Endothelial cell of umbilical vein (primary cell): ENCODE measurements around the gene UBE2QL1. TPM values are rescaled to one million over a fixed set of nuclear protein-coding genes. Genes with fewer than 3 reads are reported as not detected.

Source experiments
- BruUV-seq: library from RNA; stranded (reverse); fragments of 400-500 nt; replicated peaks from 2 replicates; lab custom pipeline; 2021; lab: Mats Ljungman, UMichigan
- CTCF ChIA-PET: fragments of 300-600, 350-600 bp; sonication (Branson Sonifier 250); formaldehyde crosslinking; loops from one replicate; lab custom pipeline; 2021; ENCODE audit warnings: antibody characterized with exemption, inconsistent platforms; lab: Charles Lee
- POLR2A ChIA-PET: fragments of 300-600, 350-600 bp; sonication (Branson Sonifier 250); formaldehyde crosslinking; loops from one replicate; lab custom pipeline; 2021; ENCODE audit warnings: antibody characterized with exemption, inconsistent platforms; lab: Charles Lee
- DNase-seq: peaks from one replicate; pipeline ENCODE4 v3.0.0-alpha.2; 2011; ENCODE audit warnings: low read depth, low spot score
- FAIRE-seq: peaks from 2 replicates; lab custom pipeline; 2011; peaks lifted over from hg19 to GRCh38; lab: Jason Lieb, UNC
- H2AFZ ChIP-seq: 2 replicates; pipeline ENCODE4 v1.6.0; 2012; ENCODE audit warnings: low read depth, low read length, control low read depth, inconsistent platforms
- H3K27ac ChIP-seq: 2 replicates; pipeline ENCODE4 v1.5.1; 2011; ENCODE audit warnings: low read depth, mild to moderate bottlenecking, control low read depth, low read length, moderate library complexity; ENCODE audit not compliant: insufficient read depth
- H3K27me3 ChIP-seq, 2 experiments: 2 replicates each; pipeline versions ENCODE4 v1.6.0 to v1.6.1; 2011; ENCODE audit warnings: low read length in 2 of 2, mixed read lengths in 1 of 2; ENCODE audit not compliant: control insufficient read depth in 2 of 2, insufficient read depth in 2 of 2
- H3K36me3 ChIP-seq, 2 experiments: 2 replicates in 1 of 2; 3 replicates in 1 of 2; pipeline ENCODE4 v1.5.1; 2011; ENCODE audit warnings: low read length in 2 of 2, mild to moderate bottlenecking in 1 of 2, moderate library complexity in 1 of 2; ENCODE audit not compliant: control insufficient read depth in 2 of 2, insufficient read depth in 2 of 2; ENCODE audit errors: extremely low read depth in 1 of 2
- H3K4me1 ChIP-seq: 3 replicates; pipeline ENCODE4 v1.5.1; 2011; ENCODE audit warnings: mild to moderate bottlenecking, low read length; ENCODE audit not compliant: control insufficient read depth, insufficient read depth; ENCODE audit errors: extremely low read depth
- H3K4me2 ChIP-seq: 2 replicates; pipeline ENCODE4 v1.6.1; 2011; ENCODE audit warnings: low read length, control low read depth, mixed read lengths; ENCODE audit not compliant: insufficient read depth
- H3K4me3 ChIP-seq, 3 experiments: fragments of 200-600 bp in 1 of 3; sonication (generic), shearing (Covaris generic) in 1 of 3; replicated peaks in 1 of 3; 2 replicates each; pipeline ENCODE4 v1.5.1; 2011 to 2016; ENCODE audit warnings: control low read depth in 3 of 3, low read length in 3 of 3, mild to moderate bottlenecking in 2 of 3, inconsistent platforms in 1 of 3, low read depth in 1 of 3, moderate library complexity in 1 of 3; ENCODE audit not compliant: insufficient read depth in 1 of 3
- H3K79me2 ChIP-seq: 2 replicates; pipeline ENCODE4 v1.6.0; 2012; ENCODE audit warnings: low read length, inconsistent platforms; ENCODE audit not compliant: control insufficient read depth, insufficient read depth
- H3K9ac ChIP-seq: replicated peaks from 2 replicates; pipeline ENCODE3; 2011; ENCODE audit warnings: low read length, control low read depth; ENCODE audit not compliant: insufficient read depth; ENCODE audit errors: extremely low read depth
- H3K9me1 ChIP-seq: replicated peaks from 3 replicates; pipeline ENCODE4 v1.6.0; 2011; ENCODE audit warnings: mild to moderate bottlenecking, low read length; ENCODE audit not compliant: control insufficient read depth, insufficient read depth; ENCODE audit errors: extremely low read depth
- H3K9me3 ChIP-seq: replicated peaks from 2 replicates; pipeline ENCODE4 v1.5.1; 2012; ENCODE audit warnings: low read length, inconsistent platforms; ENCODE audit not compliant: control insufficient read depth, insufficient read depth
- H4K20me1 ChIP-seq: replicated peaks from 2 replicates; pipeline ENCODE3; 2011; ENCODE audit warnings: mild to moderate bottlenecking, low read length; ENCODE audit not compliant: control insufficient read depth, insufficient read depth; ENCODE audit errors: extremely low read depth
- CTCF ChIP-seq, 2 donors: IDR thresholded peaks; 1 replicate in 1 of 2; 2 replicates in 1 of 2; pipeline ENCODE4 v1.5.1; 2011; ENCODE audit warnings: low read length in 2 of 2, mild to moderate bottlenecking in 2 of 2, moderate library complexity in 2 of 2, control low read depth in 1 of 2, inconsistent platforms in 1 of 2, low read depth in 1 of 2; ENCODE audit not compliant: insufficient read depth in 1 of 2; ENCODE audit errors: extremely low read depth in 1 of 2
- EZH2 ChIP-seq: IDR thresholded peaks from 2 replicates; pipeline ENCODE4 v1.6.1; 2012; ENCODE audit warnings: borderline replicate concordance, low read depth, mild to moderate bottlenecking, moderate library complexity, low read length, inconsistent platforms; ENCODE audit not compliant: severe bottlenecking
- FOS ChIP-seq: IDR thresholded peaks from 2 replicates; pipeline ENCODE4 v1.6.1; 2011; ENCODE audit warnings: mild to moderate bottlenecking, low read length, moderate library complexity, borderline replicate concordance; ENCODE audit not compliant: insufficient read depth
- JUN ChIP-seq: IDR thresholded peaks from 2 replicates; pipeline ENCODE4 v1.6.1; 2011; ENCODE audit warnings: borderline replicate concordance, low read depth; ENCODE audit not compliant: insufficient read length, insufficient read depth
- MYC ChIP-seq: IDR thresholded peaks from one replicate; pipeline ENCODE4 v1.6.1; 2011; ENCODE audit warnings: mild to moderate bottlenecking, low read depth, low read length
- POLR2A ChIP-seq: IDR thresholded peaks from 2 replicates; pipeline ENCODE4 v1.6.1; 2012; ENCODE audit warnings: low read depth, mild to moderate bottlenecking, control low read depth, low read length
- POLR2AphosphoS5 ChIP-seq: IDR thresholded peaks from 2 replicates; pipeline ENCODE4 v1.6.1; 2012; ENCODE audit warnings: low read depth, mild to moderate bottlenecking, control low read depth, low read length, moderate library complexity; ENCODE audit not compliant: insufficient read depth
- dilution Hi-C: fragments of 300-500 bp; cut with MboI; formaldehyde crosslinking; loops from one replicate; pipeline ENCODE4 v1.15.0; 2019; ENCODE audit warnings: low sequenced_read_pairs; ENCODE audit not compliant: extremely low pct_ligation_motif_present
- intact Hi-C: fragments of 100-400 bp; cut with micrococcal nuclease; formaldehyde crosslinking; loops from one replicate; pipeline ENCODE4 v1.10.0; 2022
- polyA plus RNA-seq, 4 experiments: library from polyadenylated mRNA; depleted of rRNA in 3 of 4; stranded (reverse) in 3 of 4; unstranded in 1 of 4; fragments of >200 nt; gene quantifications; 2 replicates each; pipeline versions ENCODE4 v1.2.1 to v1.2.3, GENCODE V29; 2011 to 2012; ENCODE audit warnings: missing spikeins in 1 of 4
- total RNA-seq: library from RNA; stranded (reverse); gene quantifications from 2 replicates; pipeline ENCODE4 v1.2.3, GENCODE V29; 2021

UBE2QL1 gene
- total and polyA plus RNA-seq, 2 donors (not counting 3 experiments of a cell fraction or from before 2014, with no cell fraction given), result 0.04 to 0.15 TPM

GRCh38 chr5:6525422-6525821, 76.8 kb downstream of the UBE2QL1 start:
- Histone ChIP-seq H3K4me1 (no peaks in the 10 kb centered on the region), H3K9me1 (no peaks in the 10 kb centered on the region), H2AFZ (no peak overlapping the region), H3K4me2 (no peak overlapping the region), H3K79me2 (no peaks in the 10 kb centered on the region), H3K9me3 (no peaks in the 10 kb centered on the region), H3K27me3 (no peaks in the 10 kb centered on the region), H3K36me3 (no peaks in the 10 kb centered on the region), H3K4me3 (no peak overlapping the region), H3K27ac (no peak overlapping the region), H3K9ac (no peak overlapping the region), H4K20me1 (no peaks in the 10 kb centered on the region)
- DNase-seq (no peak), FAIRE-seq (no peak)
- intact Hi-C loops (no loop called here), dilution Hi-C loops (no loop called here)
- BruUV-seq, result no TSS peak
- TF ChIP-seq POLR2A (no peak), FOS (no peak), CTCF (IDR thresholded peaks at IDR 0.05; ENCODE audit: extremely low read depth in 1 of 2, insufficient read depth in 1 of 2, low read depth in 1 of 2, low read length in 2 of 2) (peak in 1 of 2 donors; percentile 2), JUN (no peak), MYC (no peak), EZH2 (no peak), POLR2AphosphoS5 (no peak)
- CTCF ChIA-PET, result interaction anchor here (0.7 to 1.1 kb wide), 2 partner anchors 239 to 1029 kb away, joined by 3 to 5 read pairs; no protein-coding TSS in a partner anchor
- POLR2A ChIA-PET, result no interaction called here
